GM18502 (cell line): Measurements from ENCODE around the gene BRICD5.
"Not testable (repeated sequence)": the region's sequence is repeated elsewhere in the genome, so short reads cannot be mapped to it uniquely, and the experiment has no call there.

Experiments
- ATAC-seq: cut with Tn5 transposase; IDR thresholded peaks from one replicate; pipeline ENCODE4 v1.9.1; 2021; ENCODE audit warnings: mild to moderate bottlenecking; ENCODE audit not compliant: unreplicated experiment, poor library complexity

Gene BRICD5

GRCh38 chr16:2204416-2205103, 6.1 kb downstream of the BRICD5 start:
- ATAC-seq = no peak

- not testable (repeated sequence) for ATAC-seq
Observed at GRCh38 chr16:2203119-2203688, 7.5 kb downstream of the BRICD5 start.

GRCh38 chr16:2200313-2200712, 10.3 kb downstream of the BRICD5 start:
- no peak for ATAC-seq

GRCh38 chr16:2199621-2200139, 11.0 kb downstream of the BRICD5 start:
- no peak for ATAC-seq

DNA sequence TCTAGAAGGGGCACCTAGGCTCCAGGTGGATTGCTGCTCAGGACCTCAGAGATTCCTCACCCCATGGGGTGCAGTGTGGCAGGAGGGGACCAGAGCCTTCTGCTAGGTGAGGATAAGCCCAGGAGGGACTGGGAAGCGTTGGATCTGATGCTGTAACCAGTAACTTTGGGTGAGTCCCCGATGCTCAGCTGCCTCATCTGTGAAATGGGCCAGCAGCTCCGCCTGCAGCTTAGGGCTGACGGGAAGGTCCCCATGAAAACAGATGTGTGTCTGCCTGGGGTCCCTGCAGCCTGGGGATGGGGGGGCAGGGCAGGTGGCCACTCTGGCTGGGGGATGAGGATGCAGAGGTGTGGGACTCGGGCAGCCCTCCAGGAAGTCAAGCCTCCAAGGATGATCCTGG, 11.6 kb downstream of the BRICD5 start:
- no peak for ATAC-seq

- ATAC-seq = no peak
Observed at GRCh38 chr16:2198283-2198682, 12.4 kb downstream of the BRICD5 start.

DNA sequence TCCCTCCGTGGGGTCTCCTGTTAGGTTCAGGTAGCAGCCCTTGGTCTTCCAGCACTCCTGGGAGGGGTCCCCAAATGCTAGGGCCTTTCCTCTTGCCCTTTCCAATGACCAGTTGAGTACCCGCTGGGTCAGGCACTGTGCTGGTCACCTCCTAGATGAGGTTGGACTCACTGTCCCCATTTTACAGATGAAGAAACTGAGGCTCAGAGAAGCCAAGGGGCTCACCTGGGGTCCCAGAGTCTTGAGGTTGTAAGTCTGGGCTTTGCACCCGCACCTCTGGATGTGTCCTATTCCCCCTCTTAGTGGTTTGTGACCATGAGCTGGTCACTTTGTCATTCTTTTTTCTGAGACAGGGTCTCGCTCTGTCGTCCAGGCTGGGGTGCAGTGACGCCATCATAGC, 12.9 kb downstream of the BRICD5 start:
- ATAC-seq = no peak

DNA sequence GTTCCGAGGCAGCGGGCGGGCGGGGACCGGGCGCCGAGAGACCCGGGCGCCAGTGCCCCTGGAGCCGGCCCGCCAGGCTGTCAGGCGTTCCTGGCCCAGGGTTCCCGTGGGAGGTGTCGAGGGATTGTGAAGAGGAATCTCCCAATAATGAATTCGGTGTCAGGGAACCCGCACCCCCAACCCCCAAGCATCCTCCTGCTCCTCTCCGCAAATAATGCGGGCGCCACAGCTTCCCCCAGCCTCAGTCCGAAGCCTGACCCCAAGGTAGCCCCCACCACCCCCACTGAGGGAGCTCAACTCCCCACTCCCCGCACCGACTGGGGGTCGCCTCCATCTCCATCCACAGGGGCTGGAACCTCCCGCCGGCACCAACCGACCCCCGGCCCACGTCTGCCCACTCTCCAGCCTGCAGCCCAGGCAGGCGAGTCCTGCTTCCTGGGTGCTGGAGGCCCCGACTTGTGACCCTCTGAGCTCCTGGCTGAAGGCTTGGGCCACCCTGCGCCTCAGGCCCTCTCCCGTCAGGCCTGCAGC, 13.6 kb downstream of the BRICD5 start:
- ATAC-seq = no peak

DNA sequence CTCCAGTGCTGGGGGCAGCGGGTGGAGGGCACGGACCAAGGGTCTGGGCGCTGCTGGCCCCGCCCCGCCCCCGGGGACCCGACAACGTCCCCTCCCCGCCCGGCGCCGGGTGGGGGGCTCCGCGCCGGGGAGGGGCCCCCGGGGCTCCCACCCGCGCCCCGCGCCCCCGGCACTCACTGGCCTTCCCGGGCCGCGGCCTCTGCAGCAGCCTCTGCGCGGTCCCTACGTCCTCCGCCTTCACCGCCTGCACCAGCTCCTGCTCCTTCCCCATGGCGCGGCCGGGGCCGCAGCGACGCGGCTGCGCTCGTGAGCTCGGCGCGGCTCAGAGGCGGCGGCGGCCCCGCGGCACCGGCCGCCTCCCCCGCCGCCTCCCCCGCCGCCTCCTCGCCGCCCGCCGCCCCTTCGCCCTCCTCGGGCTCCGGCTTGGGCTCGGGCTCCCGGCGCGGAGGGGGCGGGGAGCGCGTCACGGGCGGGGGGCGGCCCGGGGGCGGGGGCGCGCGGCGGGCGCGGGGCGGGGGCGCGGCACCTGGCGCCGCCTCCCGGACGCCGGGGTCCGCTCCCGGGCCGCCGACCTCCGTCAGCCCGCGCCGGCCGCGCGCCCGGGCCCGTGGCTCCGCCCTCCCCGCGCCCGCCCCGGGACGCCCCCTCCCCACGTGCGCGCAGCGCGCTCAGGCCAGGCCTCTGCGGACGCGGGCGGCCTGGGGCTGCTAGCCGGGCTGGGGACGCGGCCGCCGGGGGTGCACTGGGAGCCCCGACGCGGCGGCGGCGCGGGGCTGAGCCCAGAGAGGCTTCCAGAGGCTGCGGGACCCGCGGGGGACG, 14.3 kb downstream of the BRICD5 start, which contains the start of gene CASKIN1:
CASKIN1 (minus strand) TSS at position 444 of the 819 bp plus-strand sequence; CDS start at position 271, 173 bp downstream.
- no peak for ATAC-seq

DNA sequence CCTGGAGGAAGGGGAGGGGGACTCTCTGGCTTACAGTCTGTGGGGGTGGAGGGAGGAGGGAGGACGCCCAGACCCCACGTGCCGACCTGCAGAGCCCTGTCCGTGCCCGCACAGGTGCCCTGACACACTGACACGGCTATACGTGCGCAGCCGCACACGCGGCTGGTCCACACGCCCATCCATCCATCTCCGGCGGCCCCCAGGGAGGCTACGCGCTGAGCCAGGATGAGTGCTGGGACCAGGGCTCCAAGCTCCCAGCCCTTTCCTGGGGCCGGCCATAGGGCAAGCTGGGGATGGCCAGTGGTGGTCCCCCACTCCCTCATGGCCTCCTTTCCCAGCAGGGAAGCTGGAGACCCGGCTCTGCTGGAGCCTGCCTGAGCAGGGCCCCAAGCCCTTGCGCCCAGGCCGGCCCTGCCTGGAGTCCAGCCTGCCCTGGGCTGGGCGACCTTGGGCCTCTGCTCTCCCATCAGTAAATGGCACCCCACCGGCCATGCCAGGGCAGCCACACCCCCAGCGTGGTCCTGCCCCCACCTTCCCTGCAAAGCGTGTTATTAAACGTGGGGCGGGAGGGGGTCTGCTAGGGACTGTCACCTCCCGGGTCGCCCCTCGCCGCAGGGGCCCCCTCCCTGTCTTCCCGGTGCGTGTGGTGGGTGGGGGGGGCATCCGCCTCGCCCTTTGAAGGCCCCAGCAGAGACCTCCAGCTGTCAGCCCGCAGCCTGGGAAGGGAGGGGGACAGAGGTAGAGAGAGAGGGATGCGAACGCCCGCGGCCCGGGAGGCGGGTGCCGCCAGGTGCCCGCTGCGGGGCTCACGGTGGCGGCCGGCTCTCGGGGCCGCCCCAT, 15.1 kb downstream of the BRICD5 start:
- ATAC-seq = no peak

GRCh38 chr16:2194852-2195321, 15.8 kb downstream of the BRICD5 start:
- no peak for ATAC-seq

- no peak for ATAC-seq
Observed at GRCh38 chr16:2194166-2194834, 16.4 kb downstream of the BRICD5 start.

DNA sequence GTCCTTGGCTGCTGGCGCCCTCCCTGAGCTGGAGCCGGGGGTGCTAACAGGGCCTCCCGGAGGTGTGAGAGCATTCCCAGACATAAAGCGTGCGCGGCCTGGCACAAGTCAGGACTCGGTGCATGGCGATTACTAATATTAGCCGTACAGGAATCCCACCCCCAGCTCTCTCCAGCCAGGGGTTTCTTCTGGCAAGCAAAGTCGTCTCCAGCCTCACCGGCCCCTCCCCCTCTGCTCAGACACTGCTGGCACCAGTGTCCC, 19.3 kb downstream of the BRICD5 start:
- ATAC-seq = no peak

DNA sequence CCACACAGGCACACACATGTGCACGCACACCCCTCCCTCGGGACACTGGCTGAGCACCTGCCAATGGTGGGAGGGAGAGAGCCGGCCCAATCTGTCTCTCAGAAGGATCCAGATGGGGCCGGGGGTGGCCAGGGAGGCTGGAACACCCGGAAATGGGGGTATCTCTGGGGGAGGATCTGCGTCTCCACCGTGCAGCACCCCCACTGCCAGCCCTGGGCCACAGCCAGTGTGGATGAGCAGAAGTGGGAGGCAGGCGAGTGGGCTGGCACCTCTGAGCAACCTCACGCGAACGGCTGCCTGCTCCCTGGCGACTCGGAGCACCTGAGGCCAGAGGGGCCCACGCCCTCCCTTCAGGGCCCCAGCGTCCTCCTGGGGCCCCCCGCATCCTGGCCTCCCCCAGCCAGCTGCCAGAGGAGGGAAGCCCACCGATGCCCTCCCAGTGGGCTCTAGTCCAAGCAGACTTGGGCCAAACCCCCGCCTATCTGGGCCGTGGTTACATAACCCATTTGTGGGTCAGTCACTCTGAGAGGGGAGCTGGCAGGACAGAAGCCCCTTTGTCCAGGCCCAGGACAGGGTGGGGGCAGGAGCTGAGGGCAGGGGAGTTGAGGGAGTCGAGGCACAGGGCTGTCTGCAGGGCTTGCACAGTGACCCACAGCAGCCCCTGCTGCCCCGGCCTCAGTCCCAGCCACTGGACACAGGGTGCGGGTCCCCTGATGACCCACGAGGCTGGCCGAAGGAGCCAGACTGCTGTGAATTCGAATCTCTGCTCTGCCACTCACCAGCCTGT, 19.8 kb downstream of the BRICD5 start:
- no peak for ATAC-seq

- ATAC-seq = no peak
Observed at GRCh38 chr16:2190002-2190658, 20.5 kb downstream of the BRICD5 start.

- ATAC-seq = no peak
Observed at GRCh38 chr16:2189252-2189893, 21.3 kb downstream of the BRICD5 start.

GRCh38 chr16:2188395-2188794, 22.3 kb downstream of the BRICD5 start:
- no peak for ATAC-seq

GRCh38 chr16:2187212-2187611, 23.5 kb downstream of the BRICD5 start:
- ATAC-seq = no peak
